HG03342 (cell line): ENCODE results near the gene C1orf210.

Experiments
- ATAC-seq: cut with Tn5 transposase; IDR thresholded peaks from one replicate; pipeline ENCODE4 v1.9.1; 2021; ENCODE audit warnings: mild to moderate bottlenecking, moderate library complexity; ENCODE audit not compliant: unreplicated experiment

Gene C1orf210

DNA sequence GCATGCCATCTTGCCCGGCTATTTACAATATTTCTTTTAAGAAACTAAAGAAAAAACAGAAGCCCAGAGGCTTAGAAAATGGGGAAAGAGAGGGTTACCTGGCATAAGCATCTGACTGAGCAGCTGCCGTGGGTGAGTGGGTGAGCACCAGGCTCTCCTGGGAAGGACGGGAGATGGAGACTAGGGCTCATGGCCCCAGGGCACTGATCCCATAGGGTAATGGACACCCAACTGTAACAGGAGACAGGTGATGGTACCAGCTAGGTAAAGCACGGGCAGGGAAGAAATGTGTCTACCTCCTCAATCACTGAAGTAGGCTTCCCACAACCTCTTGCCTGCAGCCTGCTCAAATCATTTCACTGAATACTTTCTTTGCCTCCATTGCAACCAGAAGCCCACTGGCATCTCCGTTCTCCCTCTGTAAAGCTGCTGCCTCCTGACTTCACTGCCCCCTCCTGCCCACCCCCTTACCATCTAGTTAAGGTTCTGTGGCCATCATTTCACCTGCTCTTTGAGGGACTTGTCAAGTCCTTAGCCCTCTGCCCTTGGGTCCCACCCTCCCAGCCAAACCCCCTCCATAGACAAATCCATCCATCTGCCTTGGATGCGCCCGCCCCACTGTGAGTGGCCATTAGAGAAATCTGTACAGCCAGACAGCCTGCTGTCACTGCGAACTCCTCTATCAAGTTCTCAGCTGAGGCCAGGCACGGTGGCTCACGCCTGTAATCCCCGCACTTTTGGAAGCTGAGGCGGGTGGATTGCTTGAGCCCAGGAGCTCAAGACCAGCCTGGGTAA is 9.4 kb downstream of the C1orf210 start:
- no peak for ATAC-seq

DNA sequence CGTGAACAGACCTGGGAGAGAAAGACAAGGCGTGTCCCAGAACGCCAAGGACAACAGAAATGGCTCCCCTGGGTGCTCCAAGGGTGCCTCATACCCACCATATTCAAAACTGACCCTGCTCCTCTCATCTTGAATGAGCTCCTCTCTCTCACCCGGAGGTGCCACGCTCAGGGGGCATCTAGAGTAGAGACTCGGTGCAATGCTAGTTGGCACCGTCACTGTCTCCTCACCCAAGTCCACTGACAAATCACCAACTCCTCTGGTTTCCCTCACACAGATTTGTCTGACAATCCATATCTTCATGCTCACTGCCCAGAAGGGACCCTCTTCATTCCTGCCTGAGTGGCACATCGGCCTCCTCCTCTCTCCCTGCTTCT is 10.6 kb downstream of the C1orf210 start:
- no peak for ATAC-seq

DNA sequence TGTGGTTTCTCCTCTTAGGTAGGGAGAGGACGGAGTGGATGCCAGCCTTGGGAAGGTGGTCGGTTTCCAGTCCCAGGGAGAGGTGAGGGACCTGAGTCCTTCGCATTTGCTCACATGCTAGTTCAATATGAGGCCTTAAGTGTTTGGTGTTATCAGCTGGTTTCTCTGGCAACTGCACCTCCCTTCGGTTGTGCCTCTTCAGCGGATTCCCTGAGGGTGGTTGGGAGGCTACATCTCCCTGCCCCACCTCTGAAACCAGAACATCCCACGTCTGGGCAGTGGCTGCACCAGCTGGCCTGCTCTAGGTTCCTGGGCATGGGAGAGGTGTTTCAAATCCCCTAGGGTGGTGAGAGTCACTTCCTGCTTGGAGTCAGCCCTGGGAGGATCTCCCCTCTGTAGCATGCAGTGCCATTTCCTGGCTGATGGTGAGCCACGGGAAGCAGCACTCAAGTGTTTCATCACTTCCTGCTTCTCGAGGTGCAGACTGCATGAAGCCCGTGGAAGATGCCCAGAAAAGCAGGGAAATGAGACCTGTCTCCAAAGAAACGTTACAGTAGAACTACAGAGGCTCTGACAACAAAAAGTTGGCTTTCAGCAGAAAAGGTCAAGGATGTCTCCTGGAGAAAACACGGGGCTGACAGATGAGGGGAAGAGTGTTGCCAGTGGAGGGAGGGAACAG is 11.1 kb downstream of the C1orf210 start:
- ATAC-seq: no peak

DNA sequence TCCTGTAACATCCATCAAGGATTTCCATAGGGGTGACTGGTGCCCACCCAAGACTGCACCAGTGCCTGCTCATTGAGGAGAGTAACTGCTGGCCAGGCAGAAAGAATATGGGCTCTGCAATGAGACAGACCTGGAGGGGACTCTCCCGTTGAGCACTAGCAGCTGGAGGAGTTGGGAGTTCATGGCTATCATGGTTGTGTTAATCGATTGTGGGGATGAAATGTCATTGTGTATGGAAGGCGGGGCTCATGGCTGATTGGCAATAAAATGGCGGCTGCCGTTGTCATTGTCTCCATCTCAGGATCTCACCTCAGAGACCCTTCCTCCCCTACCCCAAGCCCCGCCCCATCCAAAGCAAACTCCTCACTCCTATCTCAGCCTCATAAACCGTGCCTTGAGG is 11.7 kb downstream of the C1orf210 start:
- no peak for ATAC-seq

DNA sequence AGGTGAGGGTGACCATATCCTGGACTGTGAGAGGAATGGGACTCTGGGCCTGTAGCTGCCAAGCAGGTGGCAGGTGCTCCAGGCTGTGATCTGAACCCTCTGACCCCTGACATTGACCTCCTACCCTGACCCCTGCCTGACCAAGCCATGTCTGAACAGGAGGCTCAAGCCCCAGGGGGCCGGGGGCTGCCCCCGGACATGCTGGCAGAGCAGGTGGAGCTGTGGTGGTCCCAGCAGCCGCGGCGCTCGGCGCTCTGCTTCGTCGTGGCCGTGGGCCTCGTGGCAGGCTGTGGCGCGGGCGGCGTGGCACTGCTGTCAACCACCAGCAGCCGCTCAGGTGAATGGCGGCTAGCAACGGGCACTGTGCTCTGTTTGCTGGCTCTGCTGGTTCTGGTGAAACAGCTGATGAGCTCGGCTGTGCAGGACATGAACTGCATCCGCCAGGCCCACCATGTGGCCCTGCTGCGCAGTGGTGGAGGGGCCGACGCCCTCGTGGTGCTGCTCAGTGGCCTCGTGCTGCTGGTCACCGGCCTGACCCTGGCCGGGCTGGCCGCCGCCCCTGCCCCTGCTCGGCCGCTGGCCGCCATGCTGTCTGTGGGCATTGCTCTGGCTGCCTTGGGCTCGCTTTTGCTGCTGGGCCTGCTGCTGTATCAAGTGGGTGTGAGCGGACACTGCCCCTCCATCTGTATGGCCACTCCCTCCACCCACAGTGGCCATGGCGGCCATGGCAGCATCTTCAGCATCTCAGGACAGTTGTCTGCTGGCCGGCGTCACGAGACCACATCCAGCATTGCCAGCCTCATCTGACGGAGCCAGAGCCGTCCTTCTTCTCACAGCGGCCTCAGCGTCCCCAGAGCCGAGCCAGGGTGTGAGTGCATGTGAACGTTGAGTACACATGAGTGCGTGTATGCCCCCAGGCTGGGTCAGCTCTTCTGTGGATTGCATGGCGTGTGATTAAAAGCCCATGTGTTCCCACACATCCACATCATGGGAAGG is 12.5 kb downstream of the C1orf210 start:
- no peak for ATAC-seq

DNA sequence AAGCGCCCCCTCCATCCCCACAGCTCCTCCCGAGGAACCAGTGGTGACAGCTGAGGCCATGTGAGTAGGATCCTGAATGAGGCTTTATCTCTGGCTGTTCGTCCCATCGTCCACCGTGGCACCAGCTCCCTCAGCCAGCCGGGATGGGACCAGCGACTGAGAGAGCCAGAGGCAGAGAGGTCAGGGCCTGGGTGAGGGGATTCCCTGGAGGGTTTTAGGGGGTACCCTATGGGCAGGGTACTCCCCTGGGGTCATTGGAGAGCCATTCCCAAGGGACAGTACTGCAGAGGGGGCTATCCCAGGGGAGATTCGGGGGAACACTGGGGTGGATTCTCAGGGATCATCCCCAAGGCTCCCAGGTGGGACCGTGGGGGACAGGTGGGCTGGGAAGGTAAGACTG is 13.2 kb downstream of the C1orf210 start:
- ATAC-seq: no peak

DNA sequence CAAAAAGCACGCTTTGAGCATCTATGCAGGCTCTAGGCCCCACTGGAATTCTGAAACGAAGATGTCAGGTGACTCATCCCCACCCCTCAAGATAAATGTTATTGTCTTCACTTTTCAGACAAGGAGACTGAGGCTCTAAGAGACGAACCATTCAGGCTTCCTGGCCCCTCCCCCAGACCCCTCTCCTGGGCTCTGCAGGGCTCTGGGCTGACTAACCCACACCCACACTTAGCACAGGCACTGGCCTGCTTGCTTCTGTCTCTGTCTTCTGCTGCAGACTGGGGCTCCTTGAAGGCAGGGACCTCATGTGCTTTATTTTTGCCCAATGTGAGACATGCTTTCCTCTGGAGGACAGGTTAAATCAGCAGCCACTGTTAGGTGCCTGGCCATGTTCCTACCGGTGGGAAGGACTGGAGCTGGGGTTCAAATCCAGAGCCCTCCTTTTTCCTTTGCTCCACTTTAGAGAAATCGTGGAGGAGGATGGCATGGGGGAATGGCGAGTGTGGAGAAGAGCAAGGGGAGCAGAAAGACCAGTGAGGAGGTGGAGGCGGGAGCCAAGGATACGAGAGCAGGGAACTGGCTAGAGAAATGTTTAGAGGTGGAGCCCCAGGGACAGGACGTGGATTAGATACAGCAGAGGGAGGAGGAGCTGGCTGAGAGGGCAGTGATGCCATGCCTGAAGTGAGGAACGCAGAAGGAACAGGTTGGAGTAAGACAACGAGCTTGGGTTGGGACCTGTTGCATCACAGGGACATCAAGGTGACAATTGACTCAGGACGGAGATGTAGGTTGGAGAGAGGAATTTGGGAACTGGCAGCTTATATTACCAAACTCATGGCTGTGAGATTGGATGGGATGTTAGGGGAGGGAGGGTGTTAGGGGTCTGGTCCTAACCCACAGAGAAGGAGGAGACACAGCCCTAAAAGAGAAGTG is 13.9 kb downstream of the C1orf210 start:
- ATAC-seq: no peak

DNA sequence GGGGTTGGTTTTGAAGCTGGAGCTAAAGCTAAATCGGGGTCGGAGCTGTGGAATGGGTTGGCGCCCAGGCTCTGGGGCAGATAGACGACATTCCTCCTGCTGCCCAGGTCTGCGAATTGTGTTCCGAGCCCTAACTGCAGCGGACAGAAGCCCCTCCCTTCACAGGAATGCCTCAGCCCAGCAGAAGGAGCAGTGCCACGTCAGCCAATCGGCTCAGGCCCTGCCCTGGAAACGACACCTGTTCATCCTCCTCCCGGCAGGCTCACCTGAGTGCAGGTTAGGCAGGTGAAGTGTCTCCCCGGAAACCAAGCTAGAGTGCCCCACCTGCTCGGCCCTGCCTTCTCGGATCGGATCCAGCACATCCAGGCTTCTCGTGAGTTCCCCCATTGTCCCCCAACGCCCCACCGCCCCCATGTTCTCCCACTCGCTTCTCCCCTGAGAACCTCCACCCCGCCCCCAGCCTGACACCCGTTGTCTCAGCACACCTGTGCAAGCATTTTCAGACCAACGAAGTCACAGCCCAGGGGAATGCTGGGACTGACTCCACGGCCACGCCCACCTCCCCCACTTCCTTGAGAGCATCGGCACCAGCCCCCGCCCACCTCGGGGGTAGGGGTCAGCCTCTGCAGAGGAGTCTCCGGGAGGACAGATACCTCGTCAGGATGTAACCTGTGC is 14.8 kb downstream of the C1orf210 start:
- ATAC-seq: no peak

DNA sequence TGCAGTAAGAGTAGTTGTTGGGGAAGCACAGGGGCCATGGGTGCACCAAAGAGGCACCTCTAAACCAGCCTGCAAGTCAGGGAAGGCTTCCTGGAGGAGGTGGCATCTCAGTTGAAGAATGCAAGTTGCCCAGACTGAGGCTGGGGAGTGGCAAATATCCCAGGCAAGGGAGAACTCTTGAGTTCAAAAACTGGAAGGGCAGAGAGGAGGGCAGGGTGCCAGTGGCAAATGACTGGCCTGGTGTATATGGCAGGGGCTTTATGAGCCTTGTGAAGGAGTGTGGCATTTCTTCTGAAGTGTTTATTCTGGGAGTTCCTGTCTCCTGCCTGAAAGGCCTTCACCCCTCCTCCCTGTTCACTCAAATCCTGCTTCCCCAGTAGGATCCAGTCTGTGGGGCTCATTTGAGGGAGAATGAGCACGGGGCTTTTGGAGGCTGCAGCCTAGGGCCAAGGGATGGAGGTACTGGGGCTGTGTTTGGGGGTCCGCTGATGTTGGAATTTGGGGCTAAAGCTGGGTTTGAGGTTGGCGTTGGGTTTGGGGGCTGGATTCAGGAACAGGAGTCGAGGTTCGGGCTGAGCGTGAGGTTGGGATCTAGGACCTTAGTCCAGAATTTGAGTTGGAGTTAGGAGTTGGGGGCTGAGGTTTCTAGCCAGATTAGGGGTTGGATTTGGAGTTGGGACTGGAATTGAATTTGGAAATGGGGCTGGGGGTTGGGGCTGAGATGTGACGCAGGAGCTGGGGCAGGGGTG is 15.6 kb downstream of the C1orf210 start, which contains the start of gene TMEM125:
TMEM125 (plus strand) TSS at position 357 of the 749 bp plus-strand sequence. CDS start 2,740 bp downstream, outside the sequence.
- ATAC-seq: no peak

DNA sequence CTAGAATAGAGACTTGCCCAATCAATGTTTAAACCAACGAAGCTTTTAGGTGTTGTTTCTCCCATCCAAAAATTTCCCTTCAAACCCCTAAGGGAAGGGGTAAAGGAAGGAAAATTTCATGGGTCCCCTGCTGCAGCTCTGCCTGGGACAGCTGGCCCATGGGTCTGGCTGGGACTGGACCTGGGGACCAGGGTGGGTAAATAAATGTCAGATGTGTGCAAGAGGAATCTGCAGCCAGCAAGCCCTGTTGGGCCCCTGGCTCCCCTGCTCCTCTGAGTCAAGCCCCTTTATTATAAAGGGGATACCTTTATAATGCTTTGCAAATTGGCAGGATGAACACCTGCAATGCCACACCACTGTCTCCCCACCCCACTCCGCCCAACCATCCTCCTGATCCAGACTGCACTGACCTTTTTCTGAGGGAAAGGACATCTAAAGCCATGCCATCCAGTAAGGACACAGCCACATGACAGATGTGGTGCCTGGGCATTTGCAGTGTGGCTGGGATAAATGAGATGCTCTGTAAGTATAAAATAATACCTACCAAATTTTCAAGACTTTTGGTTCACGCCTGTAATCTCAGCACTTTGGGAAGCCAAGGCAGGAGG is 17.5 kb downstream of the C1orf210 start:
- ATAC-seq: no peak

DNA sequence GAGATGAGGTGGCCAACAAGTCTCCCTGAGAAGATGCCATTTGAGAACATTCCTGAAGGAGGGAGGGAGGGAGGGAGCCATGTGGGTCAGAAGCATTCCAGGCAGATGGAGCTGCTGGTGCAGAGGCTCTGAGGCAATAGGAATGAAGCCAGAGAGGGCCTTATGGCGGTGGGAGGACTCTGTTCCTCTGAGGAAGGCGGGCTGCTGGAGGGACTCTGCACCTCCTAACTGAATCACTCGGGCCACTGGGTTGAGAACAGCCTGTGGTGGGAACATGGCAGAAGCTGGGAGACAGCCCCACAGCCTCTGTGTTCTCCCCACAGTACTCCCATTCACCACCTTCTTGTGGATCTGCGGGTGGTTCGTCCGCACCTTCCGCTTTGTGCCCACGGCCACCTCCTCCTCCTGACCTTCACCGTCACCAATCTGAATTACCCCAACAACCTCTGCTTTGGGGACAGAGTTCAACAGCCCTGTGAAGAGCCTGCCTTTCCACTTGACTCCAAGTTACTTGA is 18.0 kb downstream of the C1orf210 start:
- no peak for ATAC-seq

DNA sequence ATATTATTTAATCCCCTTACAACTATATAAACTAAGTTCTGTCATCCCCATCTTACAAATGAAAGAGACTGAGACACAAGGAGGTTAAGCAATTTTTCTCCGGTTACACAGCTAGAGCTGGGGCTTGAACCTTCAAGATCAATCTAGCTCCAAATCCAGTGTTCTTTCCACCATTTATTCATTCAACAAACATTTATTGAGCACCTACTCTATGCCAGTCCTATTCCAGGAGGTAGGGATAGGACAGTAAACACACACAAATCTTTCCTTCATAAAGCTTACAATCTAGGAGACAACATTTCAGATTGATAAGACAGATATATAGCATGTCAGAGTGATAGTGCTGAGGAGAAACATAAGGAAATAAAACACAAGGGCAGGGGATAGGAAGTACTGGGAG is 18.5 kb downstream of the C1orf210 start:
- ATAC-seq: no peak

DNA sequence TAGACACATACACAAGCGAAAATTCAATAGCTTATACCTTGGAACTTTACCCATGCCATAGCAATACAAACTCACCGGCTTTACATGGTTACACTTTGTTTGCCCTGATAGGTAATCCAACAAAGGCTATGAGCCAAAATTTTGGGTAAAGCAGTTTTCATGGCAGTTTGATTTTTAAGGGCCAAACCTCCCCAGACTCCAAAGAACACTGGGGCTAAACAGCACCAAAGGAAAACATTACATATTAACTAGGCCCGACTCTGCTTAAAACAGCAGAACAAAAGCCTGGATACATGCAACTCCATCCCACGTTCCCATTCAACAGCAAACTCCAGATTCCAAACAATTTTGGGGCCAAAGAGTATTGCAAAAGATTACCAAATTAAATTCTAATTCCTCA is 19.9 kb downstream of the C1orf210 start:
- no peak for ATAC-seq

DNA sequence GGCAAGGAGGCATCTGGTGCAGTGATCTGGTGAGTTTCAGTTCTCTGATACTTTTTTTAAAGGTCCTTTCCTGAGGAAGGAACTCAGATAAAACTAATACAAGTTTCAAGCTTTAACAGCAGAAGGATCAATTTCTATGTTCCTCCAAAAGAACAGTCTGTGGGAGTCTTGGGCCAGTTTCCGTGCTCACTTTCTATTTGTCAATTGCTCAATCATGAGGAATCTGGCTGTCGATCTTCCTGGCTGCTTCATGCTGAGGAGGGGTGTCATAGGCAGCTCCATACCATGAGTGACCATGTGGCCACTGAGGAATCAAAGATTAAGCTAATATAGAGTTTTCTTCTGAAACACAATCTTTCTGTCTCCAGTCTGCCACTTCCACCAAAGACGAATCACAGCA is 27.0 kb downstream of the C1orf210 start:
- no peak for ATAC-seq

DNA sequence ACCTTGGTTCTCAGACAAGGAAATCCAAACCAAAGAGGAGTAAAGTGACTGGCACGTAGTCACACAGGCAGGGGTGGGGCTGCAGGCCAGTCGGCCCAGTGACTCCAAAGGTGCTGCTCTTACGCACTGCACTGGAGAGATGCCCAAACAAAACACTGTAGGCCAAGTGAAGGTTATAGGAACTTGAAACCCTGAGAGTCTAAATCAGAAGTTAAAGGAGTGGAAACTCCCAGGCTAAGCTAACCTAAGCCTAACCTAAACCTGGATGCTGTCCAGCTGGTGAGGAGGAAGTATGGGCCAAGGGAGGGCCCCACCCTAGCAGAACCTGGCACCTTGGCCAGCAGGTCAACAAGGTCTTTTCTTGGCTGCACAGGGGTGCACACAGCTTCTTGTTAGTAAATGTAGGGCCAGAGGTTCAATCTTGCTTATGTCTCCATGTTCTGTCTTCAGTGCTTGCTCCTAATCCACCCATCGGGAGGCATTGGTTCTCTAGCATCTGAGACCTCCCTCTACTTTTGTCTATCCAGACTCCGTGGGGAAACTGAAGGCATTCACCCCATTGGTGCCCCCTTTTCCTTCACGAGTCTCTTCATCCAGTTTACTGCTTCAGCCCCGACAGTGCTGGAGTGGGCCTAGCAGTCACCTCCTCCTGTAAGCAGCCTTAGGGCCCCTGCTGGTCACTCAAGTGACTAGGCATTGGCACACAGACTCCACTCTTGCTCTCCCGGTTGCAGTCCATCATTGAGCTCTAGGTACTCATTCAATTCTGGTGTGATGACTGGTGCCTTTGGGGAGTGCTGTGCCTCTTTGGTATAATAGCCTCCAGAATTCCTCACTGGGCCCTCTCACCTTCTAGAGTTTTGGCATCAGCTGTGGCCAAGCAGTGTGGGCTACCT is 28.5 kb downstream of the C1orf210 start:
- ATAC-seq: no peak

DNA sequence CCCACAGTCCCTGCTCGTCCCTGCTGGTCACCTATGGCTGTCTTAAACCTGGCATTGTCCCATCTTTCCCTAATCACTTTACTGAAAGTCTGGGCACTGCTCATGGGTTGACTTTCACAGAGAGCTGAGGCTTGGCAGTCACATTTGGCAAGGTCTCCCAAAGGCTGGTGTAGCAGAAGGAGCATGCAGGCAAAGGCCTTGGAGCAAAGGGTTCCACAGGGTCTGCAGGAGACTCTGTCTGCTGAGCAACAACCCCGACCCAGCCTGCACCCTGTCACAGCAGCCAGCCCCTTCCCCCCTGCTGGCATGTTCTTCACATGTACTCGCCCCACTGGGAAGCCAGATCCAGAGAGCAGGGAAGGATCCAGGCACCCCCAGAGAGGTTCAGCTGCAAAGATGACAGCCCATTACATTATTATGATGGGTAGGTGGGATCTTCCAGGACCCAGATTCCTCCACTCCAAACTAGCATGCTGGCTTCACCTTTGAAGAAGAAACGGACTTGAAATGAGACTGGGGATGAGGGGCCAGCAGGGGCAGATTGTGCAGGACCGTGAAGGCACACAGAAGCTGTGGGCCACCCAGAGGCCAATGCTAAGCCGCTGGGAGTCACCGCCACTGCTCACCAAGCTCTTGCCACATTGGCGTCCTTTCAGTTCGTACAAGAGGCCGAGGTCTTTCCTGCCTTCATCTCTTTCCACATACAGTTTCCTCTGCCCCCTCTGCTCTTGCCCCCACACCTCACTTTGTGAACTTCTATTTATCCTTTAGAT is 29.8 kb downstream of the C1orf210 start:
- no peak for ATAC-seq
